GM06990 (cell line): ENCODE results near the gene KRT27.
"Not testable (repeated sequence)": the region's sequence is repeated elsewhere in the genome, so short reads cannot be mapped to it uniquely, and the experiment has no call there.

Source experiments
- DNase-seq: peaks from one replicate; pipeline ENCODE4 v3.0.0-alpha.2; 2011; ENCODE audit not compliant: insufficient read length; ENCODE audit errors: extremely low read depth
- H3K27me3 ChIP-seq: replicated peaks from 2 replicates; pipeline ENCODE4 v1.6.0; 2011; ENCODE audit warnings: low read length; ENCODE audit not compliant: control insufficient read depth, insufficient read depth
- H3K36me3 ChIP-seq: 2 replicates; pipeline ENCODE4 v1.5.1; 2011; ENCODE audit warnings: low read length; ENCODE audit not compliant: control insufficient read depth, insufficient read depth
- H3K4me3 ChIP-seq: replicated peaks from 2 replicates; pipeline ENCODE4 v1.5.1; 2011; ENCODE audit warnings: low read depth, mild to moderate bottlenecking, control low read depth, low read length
- TF ChIP-seq, protein P1 (sequence below): IDR thresholded peaks from 2 replicates; pipeline ENCODE4 v1.5.1; 2011; ENCODE audit warnings: low read length, control low read depth, mild to moderate bottlenecking, inconsistent platforms; ENCODE audit not compliant: insufficient read depth, poor library complexity, severe bottlenecking

The KRT27 gene

DNA sequence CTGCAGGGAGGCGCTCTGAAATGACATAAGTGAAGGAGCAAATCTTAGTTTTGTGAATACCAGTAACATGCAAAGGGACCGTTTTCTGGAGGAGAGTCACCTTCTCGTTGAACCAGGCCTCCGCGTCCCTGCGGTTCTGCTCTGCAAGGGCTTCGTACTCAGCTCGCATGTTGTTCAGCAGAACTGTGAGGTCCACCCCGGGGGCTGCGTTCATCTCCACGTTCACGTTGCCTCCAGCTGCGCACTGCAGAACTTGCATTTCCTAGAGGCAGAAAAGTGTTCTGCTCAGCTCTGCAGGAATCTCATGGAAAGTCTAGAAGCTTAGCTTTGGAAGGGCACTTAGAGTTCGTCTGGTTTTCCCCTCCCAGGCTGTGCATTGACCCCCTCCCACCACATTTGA lies 31.3 kb downstream of the KRT27 start:
- TF ChIP-seq, protein P1, sequence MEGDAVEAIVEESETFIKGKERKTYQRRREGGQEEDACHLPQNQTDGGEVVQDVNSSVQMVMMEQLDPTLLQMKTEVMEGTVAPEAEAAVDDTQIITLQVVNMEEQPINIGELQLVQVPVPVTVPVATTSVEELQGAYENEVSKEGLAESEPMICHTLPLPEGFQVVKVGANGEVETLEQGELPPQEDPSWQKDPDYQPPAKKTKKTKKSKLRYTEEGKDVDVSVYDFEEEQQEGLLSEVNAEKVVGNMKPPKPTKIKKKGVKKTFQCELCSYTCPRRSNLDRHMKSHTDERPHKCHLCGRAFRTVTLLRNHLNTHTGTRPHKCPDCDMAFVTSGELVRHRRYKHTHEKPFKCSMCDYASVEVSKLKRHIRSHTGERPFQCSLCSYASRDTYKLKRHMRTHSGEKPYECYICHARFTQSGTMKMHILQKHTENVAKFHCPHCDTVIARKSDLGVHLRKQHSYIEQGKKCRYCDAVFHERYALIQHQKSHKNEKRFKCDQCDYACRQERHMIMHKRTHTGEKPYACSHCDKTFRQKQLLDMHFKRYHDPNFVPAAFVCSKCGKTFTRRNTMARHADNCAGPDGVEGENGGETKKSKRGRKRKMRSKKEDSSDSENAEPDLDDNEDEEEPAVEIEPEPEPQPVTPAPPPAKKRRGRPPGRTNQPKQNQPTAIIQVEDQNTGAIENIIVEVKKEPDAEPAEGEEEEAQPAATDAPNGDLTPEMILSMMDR = no peak
- no peak overlapping the region for H3K4me3 ChIP-seq
- DNase-seq = no peak
- no peaks in the 10 kb centered on the region for H3K36me3 ChIP-seq
- H3K27me3 ChIP-seq = no peaks in the 10 kb centered on the region

DNA sequence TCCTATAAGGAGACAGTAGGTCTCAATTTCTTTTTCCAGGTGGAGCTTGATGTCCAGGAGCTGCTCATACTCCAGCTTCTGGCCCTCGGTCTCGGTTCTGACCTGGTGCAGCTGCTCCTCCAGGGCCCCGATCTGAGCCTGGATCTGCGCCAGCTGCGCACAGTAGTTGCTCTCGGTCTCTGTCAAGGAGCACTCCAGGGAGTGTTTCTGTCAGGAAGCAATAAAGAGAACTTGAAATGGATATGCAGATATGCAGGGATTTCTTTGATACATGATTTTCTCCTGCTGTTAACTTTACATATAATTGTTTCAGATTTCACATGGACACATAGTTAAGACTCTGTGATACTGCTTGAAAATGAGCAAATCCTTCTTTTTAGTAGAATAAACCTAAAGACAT lies 32.0 kb downstream of the KRT27 start:
- Histone ChIP-seq H3K27me3 (no peaks in the 10 kb centered on the region), H3K36me3 (no peaks in the 10 kb centered on the region), H3K4me3 (no peak overlapping the region)
- TF ChIP-seq, protein P1 = no peak
- DNase-seq = no peak

DNA sequence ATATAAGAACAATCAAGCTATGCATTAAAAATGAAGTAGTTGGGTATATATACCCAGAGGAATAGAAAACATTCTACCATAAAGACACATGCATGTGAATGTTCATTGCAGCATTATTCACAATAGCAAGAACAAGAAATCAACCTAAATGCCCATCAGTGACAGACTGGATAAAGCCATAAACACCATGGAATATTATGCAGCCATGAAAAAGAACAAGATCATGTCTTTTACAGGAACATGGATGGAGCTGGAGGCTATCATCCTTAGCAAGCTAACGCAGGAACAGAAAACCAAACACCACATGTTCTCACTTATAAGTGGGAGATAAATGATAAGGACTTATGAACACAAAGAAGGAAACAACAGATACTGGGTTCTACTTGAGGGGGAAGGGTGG lies 33.7 kb downstream of the KRT27 start:
- not testable (repeated sequence) for DNase-seq, H3K27me3 ChIP-seq, H3K36me3 ChIP-seq, H3K4me3 ChIP-seq

DNA sequence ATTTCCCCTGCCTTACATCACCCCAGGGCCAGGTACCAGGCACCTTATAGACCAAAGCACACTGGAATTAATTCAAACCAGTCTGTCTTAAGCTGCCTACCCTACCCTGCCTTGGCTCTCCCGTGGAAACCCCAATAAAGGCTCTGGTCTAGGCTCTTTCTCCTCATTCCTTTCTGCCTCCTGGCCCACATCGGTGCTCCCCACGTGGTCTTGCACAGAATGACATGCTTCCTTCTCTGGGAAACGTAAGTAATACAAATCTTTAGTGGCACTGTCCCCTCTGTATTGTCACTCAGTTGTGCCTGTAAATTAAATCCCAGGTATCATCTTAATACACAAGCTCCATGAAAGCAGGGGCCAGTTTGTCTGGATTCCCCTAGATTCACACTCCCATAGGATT lies 43.8 kb downstream of the KRT27 start:
- no peaks in the 10 kb centered on the region; the same call in none of the 2 replicates for H3K27me3 ChIP-seq
- TF ChIP-seq, protein P1 = no peak
- no peaks in the 10 kb centered on the region for H3K36me3 ChIP-seq
- no peak overlapping the region for H3K4me3 ChIP-seq
- no peak for DNase-seq

DNA sequence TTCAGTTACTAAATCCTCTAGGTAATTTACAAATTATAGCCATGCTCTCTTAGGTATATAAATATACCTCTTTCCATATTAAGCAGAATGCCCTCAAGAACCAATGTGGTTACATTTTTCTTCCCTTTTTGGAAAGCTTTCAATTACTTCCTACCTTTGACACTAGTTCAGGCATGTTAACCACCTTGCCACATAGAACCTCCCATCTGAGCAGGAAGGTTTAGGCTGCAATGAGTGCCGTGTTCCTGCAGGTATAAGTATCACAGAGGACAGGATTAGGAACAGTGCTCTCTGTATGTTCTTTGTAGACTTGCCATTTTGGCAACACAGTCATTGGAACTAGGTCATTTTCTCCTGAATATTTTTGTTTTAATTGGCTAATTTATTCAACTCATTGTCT lies 47.3 kb downstream of the KRT27 start:
- DNase-seq = no peak
- Histone ChIP-seq H3K27me3 (peaks cover 2% of the 10 kb centered on the region), H3K4me3 (no peak overlapping the region), H3K36me3 (no peaks in the 10 kb centered on the region)
- TF ChIP-seq, protein P1 = no peak

DNA sequence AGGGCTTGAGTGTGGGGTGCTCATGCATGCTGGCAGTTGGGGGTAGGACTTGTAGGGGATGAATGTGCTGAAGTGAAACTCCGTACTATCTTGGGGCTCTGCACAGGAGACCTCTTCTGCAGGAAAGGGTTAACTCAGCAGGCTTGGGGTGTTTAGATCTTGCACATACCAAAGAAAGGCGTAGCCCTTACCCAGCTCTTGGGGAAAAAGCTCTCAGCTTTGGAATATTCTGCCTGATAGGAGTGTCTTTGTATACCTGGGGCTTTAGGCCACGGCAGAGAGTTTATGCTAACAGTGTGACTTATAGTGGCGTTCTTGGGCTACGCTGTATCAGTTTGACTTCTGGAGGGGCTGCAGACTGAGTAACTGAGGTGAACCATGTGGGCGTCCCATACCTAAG lies 48.3 kb downstream of the KRT27 start:
- no peaks in the 10 kb centered on the region for H3K36me3 ChIP-seq
- peaks cover 2% of the 10 kb centered on the region for H3K27me3 ChIP-seq
- DNase-seq = no peak
- TF ChIP-seq, protein P1 = no peak
- no peak overlapping the region for H3K4me3 ChIP-seq
